ENCODE data around the gene RNASE8.

The RNASE8 gene

DNA sequence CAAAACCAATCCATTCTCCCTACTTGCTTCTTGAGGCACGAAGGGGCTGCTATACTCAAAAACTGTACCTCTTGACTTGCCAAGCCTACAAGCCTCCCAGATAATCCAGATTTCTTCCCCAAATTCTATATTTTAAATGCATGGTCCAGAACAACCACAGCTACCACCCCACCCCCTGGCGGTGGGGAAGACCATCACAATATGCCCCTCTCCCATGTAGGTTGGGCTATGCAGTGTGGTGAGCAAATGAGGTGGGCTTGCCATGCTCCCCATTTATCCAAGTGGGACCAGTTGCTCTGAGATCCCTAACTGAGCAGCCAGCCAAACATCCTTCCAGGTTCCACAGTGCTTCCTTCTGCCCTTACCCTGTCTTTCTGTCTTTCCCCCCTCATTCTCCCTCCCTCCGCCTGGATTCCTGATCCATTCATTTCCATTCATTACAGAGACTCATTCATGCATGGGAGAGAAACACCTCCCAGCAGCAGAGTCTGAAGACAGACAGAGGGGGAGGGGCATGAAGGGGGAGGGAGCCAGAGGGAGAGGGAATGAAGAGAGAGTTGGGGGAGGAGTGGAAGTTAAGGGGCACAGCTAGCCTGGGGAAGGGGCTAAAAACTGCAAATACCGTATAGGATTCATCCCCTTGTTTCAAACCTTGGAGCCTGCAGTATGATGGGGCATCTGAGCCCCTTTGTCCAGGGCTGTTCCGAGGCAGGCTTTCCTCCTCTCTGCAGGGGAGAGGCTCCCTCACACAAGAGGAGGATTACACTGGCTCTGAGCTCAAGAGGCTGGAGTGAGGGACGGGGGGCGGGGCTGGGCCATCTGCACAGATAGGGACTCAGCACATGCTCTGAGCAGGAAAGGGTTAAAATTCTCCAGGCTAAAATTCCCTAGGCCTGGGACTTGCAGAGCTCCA lies 36.4 kb downstream of the RNASE8 start:
- no peak for DNase-seq

DNA sequence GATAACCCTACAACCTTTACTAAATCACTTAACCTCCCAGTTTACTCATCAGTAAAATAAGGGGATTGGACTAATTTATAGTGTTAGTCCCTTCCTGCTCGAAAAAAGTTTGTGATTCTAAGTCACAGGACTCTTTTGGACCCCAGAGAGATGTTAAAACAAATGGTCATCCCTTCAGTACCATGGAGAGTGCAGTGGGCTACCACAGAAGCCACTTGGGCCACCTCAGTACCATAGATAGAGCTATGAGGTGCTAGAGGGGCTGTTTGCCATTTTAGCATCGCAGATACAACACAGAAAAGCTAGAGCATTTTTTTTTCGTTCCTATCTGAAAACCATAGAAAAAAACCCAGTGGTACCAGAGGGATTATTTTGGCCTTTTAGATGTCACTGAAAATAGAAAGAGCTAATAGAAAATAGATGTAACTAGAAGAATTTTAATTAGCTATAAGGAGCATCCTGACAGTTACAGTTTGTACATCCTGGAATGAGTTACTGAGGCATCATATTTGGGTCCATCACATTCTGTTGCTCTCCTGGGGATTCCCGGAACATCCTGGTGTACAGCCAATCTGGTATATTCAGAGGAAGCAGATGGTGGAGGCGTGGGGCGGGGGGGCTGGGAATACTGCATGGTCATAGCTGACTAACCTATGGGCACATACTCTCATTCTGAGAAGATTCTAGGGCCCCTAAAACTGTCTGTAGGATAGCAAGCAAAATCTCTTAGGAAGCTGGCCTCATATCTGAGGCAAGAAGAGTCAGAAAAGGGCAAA lies 38.0 kb downstream of the RNASE8 start:
- no peak for DNase-seq

DNA sequence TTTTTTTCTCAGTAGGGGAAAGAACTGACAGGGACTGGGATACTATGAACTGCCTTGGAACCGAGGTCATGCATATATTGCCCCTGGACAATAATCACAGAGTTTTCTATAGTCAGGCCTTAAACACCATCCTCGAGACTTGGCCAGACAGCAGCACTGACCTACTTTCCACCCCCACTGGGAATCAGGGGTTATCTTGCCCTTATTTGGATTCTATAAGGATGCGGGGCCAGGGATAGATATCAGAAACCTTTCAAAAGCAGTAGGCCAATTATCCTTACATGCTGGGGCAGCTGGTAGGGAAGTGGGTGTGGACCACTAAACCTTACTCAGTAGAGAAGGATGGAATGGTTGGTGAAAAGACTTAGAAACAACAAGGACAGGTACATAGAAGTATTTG lies 38.8 kb downstream of the RNASE8 start:
- DNase-seq, result no peak

DNA sequence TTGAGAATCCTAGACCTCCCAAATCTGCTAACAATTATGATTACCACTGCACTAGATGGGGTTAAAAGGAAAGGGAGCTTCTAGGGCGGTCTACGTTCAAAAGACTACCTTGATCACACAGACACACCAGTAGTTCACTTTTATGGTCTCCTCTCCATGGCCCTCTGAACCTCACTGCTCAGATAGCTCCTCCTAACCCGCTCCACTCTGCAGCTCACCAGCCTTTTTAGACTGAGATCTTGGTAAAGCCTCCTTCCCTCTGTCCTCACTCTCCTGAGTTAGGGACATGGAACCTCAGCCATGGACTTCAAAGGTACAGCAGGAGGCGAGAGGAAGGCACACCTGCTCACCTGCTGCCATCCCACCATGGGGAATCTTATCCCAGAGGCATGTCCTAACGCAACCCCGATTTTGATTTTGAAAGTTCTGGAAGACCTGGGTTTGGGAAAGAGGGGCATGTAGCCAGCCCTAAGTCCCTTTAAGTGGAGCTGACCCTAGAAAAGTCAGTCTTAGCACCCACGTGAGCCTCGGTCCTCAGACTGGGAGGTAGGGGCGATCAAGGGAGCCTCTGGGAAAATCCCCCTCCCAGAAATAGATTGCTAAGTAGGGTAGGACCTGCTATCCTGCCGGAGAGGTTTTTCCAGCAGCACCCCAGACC lies 39.5 kb downstream of the RNASE8 start:
- DNase-seq, result no peak

DNA sequence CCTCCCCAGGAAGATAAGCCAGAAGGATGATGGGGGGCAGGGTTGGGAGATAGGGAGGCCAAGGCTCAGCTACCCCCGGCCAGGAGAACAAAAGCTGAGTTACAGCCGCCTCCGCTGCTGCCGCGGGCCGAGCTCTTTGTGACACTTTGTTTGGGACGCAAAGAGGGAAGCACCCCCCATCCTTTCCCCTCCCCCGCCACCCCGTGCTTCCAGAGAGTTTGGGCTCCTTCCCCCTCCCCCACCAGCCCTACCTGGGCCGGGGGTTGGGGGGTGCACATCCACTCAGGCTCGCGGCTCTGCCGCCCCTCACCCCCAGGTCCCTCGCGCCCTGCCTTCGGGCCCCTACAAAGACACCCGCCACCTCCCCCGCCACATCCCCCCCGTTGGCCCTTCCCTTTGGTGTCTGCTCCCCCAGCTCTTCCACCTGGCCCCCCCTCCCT lies 40.0 kb downstream of the RNASE8 start:
- DNase-seq, result no peak

DNA sequence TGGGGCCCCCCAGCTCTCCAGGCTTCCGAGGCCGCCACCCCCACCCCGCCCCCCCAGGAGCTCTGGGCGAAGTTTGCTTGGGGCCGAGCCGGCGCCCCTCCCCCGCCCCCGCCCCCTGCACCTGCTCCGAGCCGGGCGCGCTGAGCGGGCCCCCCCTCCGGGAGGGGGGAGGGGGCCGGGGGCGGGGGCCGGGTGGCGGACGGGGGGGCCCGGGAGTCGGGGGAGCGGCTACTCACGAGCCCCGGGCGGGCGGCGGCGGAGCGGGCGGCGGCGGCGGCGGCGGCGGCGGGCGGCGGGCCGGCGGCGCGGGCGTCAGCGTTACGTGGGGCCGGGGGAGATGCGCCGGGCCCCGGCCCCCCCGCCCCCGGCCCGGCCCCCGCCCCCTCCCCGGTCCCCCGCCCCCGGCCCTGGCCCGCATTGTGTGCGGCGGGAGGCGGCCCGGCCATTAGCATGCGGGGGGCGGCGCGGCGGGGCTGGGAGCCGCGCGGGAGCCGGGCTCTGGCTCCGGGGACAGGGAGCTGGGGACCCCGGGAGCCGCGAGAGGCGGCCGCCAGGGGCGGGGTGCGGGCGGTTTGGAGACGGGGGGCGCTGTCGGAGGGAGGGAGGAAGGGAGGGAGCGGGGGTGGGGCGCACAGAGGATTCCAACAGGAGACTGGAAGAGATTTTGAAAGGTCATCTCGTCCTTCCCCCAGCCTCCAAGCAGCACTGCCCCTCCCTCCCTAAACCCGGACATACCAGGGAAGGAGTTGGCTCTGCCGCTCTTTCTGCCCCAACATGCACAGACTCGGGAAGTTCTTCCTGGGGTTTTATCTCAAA lies 40.7 kb downstream of the RNASE8 start, which contains the start of gene ZNF219:
TSS of gene ZNF219 (minus strand) at position 580 of the 816 bp plus-strand sequence. CDS start 5,064 bp downstream, outside the sequence.
- DNase-seq, result peak in 1 of 2 experiments; percentile 39

DNA sequence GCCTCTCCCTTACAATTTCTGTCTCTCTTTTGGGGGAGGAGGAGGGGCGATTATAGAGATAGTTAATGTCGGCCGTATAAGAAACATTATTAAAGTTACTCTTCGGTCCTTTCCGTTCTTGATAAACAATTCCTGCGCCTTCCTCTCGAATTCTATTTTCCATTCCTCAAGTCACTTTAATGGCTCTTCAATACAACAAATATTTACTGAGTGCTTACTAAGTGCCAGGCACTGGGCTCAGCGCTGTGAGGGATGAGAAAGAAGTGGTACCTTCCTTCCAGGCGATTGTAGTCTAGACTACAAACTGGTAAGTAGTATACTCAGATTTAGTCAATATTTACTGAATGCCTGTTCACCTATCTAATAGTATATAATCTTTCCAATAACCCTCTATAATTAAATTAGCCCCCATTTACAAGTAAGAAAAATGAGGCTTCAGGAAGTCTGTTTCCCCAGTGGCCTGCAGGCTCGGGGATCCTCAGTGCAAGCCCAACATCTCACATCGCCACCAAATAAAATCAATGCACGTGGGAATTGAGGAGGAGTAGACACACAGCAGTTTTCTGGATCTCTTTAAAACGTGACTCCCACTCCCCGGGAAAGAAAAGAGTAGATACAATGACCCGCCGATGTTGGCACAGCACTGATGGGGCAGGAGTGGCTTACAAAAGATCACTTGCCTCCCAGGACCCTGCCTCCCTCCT lies 41.4 kb downstream of the RNASE8 start:
- DNase-seq, result no peak

DNA sequence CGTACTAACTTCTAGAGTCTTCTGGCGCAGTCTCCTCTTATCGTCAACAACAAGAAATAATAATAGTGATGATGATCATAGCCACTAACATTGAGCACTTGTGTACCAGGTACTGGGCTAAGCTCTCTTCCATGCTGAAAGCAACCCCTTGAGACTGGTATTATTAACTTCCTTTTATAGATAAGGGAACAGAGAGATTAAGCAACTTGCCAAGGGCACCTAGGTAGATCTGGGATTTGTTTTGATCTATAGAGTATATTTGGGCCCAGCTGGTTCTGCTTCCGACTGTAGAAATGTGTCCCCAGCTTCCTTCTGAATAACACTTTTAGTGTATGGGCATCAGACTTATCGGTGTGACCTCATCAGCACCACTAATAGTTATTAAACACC lies 42.0 kb downstream of the RNASE8 start:
- DNase-seq, result no peak

DNA sequence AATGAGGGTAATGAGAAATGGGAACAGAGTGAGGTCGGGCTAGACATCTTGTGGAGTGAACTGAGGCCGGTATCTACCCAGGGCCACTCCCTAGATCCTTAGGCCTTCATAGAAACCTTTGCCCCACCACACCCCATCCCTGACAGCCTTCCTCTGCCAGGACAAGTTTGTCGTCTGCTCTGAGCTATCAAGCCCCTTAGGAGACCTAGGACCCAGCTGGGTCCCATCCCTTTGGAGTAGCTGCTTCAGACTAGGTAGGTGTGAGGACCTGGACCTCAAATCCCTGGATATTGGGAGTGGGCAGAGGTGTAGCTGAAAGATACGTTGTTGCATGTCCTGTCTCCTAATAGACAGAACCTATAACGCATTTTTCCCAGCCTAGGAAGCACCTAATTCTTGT lies 43.3 kb downstream of the RNASE8 start, which contains the start of gene TMEM253:
TSS of gene TMEM253 (plus strand) at position 136 of the 400 bp plus-strand sequence. CDS start 278 bp downstream, outside the sequence.
- DNase-seq, result no peak

DNA sequence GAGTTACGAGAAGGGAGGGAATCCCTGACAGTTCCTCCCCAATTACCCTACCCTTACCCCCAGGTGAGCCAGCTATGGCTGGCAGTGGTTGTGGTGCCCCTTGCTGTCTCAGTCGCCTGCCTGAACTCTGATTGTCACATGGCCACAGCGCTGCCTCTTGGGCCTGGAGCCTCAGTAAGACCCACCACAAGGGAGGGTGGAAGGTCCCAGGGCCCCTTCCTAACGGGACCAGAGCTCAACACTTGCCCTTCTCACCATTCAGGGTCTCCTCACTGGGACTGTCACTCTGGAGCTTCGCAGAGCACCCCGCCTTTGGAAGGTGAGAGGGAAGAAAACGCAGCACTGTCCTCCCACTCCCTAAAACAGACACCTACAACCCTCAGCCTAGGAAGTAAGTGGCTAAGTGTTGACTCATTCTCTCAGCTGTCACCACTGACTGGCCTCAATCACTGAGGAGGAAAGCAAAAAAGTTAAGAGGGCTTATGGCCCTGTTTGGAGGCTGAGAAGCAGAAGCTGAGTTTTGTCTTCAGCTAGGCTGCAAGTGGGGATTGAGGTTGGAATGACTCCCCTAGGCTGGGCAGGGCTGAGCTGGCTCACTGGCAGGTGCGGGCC lies 44.3 kb downstream of the RNASE8 start:
- no peak for DNase-seq

DNA sequence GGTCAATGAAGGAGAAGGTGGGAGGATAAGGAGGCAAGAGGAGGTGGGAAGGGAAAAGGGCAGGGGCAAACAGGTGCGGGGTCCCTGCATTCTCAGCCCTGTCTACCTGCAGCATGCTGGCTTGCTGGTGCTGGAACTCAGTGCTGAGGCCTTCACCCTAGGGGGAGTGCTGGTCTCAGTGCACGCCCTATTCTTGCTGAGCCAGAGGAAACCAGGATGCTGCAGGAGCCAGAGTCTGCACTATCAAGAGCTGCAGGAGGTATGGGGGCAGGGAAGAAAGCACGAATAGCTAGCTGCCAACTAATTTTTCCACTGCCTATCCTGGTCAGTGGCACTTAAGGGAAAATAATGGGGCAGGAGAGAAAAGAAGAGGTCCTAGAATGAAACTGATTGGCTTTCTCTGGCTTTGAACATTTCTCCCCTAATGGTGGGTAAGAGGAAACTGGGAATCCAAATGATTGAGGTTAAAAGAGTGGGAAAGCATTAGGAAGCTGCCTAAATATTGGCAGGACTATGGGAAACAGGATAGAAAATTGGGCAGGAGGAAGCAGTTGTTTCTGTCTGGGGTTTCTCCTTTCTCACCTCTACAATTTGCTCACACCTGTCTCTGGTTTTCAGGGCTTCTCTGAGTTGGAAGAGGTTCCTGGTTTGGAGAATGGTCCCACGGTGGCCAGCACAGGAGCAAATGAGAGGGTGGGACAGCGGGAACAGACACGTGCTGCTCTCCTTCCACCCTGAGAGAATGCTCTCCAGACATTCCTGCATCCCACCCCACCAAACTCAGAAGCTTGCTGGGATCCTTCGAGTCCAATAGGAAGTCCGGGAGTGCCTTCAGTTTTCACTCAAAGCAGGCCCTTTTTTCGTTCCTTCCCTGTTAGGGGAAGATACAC lies 45.1 kb downstream of the RNASE8 start:
- DNase-seq, result no peak

DNA sequence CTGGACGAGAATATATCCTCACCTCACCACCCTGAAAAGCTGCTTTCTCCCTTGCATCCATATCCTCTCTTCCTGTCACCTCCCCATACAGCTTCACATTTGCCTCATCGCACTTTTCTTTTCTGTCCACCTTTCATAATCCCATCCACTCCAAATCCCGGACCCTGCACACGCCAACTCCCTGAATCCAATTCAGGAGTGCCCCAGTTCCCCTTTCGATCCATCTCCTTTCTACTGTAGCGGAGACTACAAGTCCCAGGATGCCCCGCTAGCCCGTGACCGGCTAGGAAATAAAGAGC lies 45.7 kb downstream of the RNASE8 start:
- DNase-seq, result no peak

DNA sequence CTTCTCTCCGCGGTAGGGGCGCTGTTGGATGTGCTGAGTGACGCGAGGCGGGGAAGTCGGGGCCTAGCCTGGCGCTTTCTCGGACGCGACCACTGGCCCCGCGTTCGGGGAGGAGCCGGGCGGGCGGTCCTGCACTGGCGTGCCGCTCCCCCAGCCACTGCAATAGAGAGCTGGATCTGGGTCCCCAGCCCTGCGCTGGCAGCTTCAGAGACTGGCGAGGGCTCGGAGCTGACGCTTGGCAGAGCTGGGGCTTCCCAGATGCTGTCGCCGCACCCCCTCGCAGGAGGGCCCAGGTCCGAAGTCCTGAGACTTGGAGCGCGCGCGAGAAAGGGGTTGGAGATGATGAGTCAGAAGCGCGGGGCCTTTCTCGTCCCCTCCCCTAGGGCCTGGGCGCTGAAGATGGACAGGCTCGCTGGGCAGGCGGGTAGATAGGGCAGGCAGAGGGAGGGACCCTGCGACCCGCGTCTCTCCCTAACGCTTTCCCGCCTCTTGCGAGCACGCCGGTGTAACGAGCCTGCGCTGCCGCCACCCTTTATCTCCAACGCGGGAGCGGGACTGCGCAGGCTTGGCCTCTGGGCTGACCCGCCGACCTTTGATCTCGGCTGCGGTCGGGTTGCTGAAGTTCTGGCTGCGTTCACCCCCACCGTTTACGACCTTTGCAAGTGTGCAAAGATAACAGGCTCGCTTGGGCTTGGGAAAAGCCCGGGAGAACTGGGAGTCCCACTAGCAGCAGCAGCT lies 46.3 kb downstream of the RNASE8 start:
- peak; percentile 90 to 92 for DNase-seq

DNA sequence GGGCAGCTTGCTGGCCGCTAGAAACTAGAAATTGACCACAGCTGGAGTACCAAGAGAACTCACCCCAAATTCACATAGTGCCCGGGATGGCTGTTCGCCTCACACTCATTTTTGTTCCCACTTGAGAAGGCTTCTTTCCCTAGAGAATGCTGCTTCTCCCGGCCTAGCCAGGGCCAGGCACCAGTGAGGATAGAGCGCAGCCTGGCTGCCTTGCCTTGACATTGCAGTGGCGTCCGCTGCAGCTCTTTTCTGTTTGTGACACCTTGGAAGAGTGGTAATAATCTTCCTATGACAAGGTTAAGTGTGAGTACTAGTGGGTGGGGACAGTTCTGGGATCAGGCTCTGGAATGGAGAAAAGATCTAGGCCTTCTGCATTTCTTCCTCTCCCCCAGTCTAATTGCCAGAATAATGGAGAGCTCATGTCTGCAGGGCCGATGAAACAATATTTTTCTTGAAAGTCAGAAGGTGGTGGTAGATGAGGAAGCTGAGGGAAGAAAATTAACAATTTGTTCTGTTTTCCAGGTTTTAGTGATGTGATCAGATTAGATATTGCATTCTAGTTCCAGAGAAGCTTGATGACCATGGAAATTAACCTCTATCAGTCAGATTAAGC lies 46.9 kb downstream of the RNASE8 start:
- DNase-seq, result peak; percentile 51 to 70

DNA sequence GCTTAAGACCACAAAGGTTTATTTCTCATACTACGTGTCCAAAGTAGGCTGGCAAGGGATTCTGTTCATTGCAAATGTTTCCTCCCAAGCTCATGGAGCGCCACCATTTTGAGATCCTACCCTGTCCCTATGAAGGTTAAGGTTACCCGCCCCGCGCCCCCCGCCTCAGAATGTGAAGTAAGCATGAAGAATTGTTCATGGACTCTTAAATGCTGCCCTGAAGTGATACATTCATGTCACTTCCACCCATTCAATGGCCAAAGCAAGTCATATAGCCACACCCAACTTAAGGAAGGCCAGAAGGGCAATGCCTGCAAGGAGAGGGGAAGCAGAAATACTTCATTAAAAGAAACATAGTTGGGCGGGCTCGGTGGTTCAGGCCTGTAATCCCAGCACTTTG lies 47.5 kb downstream of the RNASE8 start:
- no peak for DNase-seq

DNA sequence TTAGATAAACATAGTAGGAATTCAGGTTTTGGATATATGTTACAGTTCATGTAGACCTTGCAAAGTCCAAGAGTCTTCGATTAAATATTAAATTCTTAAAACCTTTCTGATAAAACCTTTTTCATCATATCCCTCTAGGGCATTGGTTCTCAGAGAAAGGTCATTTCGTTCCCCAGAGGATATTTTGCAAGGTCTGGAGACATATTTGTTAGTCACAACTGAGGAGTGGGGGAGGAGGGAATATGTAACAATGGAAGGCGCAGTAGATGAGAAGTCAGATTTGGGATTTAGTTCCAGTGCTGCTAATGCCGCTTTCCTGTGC lies 48.5 kb downstream of the RNASE8 start:
- no peak for DNase-seq

DNA sequence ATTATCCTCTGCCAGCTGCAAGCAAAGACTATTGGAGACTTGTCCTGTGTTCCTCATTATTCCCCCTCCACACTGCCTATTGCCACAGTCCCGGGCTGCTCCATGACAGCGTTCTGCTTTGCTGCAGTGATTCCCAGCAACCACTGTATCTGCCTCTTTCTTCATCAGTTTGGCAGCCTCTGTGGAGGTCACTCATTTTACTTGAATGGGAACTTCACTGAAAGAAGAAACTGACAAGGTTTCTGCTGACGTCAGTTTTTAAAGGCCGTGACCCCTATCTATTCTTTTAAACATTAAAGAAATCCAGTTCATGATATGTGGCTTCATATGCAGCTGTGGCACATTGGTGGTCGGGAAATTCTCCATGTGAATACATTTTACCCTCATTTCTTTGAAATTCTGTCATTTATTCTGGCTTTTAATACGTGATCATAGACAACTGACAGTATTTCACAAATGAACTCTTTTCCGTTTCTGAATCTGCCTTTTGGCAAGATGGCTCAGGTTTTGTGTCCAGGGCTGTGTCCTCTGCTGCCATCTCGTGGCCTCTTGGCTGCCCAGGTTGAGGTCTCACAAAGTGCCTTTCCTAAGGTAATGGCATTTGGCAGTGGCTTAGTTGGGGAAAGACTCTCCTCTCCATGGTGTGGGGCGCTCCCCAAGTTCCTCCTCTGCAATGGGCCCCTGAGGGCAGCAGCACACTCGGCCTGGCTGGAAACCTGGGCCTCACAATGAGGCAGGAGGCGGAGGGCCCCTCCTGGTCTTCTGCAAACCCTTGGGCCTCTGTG lies 49.1 kb downstream of the RNASE8 start:
- DNase-seq, result peak; percentile 30 to 55

DNA sequence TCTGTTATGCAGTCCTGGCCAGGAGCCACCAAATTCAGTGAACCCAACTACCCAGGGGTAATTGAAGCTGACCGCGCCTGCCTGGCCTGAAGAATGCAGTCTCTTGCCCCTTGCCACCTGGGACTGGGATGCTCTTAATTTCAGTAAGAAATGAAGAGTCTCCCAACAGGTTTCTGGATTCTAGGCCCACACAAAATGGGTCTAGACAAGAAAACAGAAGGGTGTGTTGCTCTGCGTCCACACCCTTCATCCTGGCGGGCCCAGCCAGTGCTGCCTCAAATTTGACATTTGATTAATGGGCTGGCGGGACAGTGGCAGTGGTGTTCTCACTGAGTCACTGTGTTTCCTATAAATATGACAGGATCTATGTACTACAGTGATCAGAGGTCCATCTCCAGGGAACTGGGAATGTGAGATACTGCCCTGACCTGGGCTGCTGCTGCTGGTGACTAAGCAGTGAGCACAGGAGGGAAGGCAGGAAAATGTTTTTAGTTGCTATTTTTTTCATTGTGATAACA lies 49.7 kb downstream of the RNASE8 start:
- DNase-seq, result no peak

All from NCI-H1930 (cell line).